C4-2B (cell line): ENCODE data around the gene DHX34.

Experiments used
- H3K27ac ChIP-seq: fragments of 450-650 bp; 2 replicates; pipeline ENCODE4 v1.5.1; 2017
- ZFX ChIP-seq: fragments of 450-650 bp; IDR thresholded peaks from 2 replicates; pipeline ENCODE4 v1.6.1; 2017
- TF ChIP-seq, protein P1 (sequence below): fragments of 450-650 bp; conservative IDR thresholded peaks from 2 replicates; pipeline ENCODE4 v1.5.1; 2017; ENCODE audit warnings: mild to moderate bottlenecking

DHX34 gene

DNA sequence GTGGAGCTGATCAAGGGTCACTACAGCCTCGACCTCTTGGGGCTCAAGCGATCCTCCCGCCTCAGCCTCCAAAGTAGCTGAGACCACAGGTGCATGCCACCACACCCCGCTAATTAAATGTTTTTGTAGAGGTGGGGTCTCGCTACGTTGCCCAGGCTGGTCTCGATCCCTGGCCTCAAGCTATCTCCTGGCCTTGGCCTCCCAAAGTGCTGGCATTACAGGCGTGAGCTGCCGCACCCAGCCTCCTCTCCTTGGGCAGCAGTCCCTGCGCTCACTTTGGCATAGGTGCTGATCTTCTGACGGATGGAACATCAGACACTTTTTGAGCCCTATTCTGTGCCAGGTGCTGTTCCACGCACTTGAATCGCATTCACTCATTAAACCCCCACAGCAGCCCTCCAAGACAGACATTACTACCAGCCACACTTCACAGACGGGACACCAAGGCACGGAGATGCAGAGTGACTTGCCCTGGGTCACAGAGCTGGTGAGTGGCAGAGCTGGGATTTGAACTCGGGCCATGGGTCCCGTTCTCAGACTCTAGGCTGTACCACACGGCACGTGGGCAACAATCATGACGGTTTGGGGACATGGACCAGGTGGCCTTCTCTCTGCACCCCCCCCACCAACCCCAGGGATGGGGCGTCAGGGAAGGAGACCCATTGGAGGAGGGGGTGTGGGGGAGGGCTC, 67.0 kb downstream of the DHX34 start:
- no peak for TF ChIP-seq ZFX
- TF ChIP-seq, protein P1, sequence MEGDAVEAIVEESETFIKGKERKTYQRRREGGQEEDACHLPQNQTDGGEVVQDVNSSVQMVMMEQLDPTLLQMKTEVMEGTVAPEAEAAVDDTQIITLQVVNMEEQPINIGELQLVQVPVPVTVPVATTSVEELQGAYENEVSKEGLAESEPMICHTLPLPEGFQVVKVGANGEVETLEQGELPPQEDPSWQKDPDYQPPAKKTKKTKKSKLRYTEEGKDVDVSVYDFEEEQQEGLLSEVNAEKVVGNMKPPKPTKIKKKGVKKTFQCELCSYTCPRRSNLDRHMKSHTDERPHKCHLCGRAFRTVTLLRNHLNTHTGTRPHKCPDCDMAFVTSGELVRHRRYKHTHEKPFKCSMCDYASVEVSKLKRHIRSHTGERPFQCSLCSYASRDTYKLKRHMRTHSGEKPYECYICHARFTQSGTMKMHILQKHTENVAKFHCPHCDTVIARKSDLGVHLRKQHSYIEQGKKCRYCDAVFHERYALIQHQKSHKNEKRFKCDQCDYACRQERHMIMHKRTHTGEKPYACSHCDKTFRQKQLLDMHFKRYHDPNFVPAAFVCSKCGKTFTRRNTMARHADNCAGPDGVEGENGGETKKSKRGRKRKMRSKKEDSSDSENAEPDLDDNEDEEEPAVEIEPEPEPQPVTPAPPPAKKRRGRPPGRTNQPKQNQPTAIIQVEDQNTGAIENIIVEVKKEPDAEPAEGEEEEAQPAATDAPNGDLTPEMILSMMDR = no peak
- no peak overlapping the region for H3K27ac ChIP-seq

DNA sequence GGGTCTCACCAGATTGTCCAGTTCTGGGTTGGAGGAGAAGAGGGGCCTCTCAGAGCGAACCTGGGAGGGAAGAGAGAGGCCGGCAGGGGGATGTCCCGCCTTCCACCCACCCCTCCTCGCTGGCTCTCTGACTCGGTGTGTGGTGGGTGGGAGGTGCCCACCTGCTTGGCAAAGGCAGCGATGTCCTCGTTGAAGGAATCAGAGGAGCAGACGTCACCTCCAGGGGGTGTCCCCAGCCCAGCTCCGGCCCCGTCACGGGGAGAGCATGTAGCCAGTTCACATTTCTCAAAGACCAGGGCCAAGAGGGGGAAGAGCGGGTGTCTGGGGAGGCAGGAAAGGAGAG, 67.5 kb downstream of the DHX34 start:
- TF ChIP-seq ZFX = no peak
- TF ChIP-seq, protein P1 = no peak
- no peak overlapping the region for H3K27ac ChIP-seq

DNA sequence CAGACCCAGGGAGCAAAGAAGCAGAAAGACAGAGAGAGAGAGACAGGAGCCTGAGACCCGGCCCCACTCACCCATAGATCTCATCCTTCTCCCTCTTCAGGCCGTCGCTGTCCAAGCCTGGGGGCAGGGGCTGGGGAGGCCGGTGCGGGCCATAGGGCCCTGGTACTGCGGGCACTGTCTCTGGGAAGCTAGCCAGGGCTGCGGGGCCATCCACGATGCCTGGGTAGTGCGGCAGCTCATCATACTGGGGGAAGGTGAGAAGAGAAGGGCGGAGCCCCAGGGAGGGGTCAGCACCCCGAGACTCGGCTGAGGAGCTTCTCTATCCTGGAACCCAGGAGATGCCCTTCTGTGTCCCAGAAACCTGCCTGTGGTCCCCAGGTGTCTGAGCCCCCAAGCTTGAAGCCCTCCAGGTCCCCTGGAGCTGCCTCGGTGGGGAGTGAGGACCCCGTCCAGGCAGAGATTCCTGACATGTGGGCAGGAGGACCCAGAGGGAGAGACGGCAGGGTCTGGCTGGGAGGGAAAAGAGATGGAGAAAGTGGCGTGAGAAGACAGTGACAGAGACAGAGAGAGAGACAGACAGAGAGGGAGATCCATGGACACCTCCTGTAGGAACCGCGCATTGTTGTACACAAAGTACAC, 68.1 kb downstream of the DHX34 start:
- no peak for TF ChIP-seq ZFX
- TF ChIP-seq, protein P1 = no peak
- H3K27ac ChIP-seq = no peak overlapping the region

DNA sequence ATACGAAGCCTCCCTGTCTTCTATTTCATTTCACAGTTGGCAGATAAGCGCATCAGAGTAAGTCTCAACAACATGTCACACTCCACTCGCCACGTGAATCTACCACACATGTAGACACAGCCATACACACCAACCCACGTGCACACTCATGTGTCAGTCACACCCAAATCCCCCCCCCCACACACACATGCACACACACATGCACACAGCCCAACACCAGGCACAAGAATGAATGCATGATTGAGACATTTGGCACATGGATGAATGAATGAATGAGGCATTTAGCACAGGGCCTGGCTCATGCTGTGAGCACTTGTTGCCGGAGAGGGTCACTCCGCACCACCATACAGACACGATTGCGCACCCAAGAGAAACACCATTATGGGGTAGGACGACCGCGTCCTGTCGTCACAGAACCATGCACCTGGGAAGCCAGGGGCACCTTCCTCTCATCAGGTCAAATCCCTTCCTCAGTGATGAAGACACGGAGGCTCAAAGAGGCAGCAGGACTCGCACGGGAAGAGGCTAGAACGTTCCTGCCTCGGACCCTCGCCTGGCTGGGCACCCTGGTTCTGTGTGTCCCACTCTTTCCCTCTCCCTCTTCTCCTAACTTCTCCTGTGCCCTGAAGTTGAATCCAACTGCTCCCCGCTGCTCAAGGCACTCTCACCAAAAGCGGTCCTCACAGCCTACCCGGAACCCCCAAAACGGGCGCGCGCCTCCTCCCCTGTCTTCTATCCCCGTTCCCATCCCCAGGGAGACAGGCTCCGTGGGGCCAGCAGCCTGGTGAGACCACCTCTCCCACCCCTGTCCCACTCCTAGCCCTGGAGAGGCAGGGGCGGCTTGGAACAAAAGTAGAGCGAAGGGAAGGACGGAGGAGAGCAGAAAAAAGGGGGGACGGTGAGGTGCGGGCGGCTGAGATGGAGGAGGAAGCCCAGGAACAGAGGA, 68.9 kb downstream of the DHX34 start:
- TF ChIP-seq, protein P1 = no peak
- TF ChIP-seq ZFX = no peak
- H3K27ac ChIP-seq = no peak overlapping the region

DNA sequence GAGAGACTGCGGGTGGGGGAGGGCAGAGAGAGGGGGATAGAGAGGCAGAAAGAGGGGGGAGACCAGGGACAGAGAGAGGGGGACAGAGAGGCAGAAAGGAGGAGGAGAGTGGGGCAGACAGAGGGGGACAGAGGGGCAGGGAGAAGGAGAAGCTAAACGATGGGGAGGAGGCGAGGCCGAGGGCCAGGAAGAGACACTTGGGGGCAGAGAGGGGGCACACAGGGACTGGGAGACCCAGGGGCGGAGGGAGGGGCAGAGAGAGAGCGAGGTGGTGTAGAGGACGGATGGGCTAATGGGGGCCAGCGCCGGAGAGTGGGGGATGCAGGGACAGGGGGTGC, 69.5 kb downstream of the DHX34 start:
- H3K27ac ChIP-seq = no peak overlapping the region
- TF ChIP-seq, protein P1 = no peak
- TF ChIP-seq ZFX = no peak

DNA sequence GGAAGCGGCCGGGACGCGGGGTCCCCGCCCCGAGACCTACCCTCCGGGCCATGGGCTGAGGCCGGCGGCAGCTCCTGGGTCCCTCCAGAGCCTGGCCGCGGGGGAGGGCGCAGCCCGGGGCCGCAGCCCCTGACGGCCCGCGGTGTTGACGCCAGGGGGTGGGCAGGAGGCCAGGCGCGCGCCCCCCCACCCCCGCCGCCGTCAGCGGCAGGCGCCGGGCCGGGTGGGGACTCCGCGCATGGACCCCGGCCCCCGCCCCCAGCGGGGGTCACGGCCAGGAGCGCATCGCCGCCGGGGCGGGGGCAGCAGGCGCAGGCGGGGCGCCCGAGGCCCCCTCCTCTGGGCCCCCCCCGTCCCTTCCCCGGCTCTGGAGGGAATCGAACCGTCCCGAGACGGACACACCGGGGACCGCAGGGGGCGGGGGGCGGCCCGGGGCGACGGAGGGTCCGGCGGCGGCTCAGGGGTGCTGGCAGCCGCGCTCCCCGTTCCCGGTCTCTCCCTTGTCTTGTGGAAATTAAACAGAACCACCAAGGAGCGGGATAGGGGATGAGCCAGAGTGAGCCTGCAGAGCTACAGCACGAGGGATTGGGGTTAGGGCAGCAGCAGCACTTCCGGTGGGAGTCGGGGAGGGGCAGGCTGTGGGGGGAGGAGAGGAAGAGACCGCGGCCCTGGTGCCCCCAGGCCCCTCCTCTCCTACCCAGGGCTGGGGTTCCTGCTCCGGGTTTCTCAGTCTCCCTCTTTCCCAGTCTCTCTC, 70.1 kb downstream of the DHX34 start, which contains the start of gene MEIS3:
Gene MEIS3, minus strand, starts transcription at position 498 of the 754 bp plus-strand sequence. Its CDS starts 446 bp downstream, at position 52.
- TF ChIP-seq ZFX = no peak
- TF ChIP-seq, protein P1 = no peak
- H3K27ac ChIP-seq = no peak within 1 kb of the TSS
